ENCODE results near the gene IFT122. TPM values are rescaled to one million over a fixed set of nuclear protein-coding genes. Genes with fewer than 3 reads are reported as not detected.

IFT122 gene
- polyA plus RNA-seq, 4 donors = 34.7 to 64.7 (median 57.9) TPM

- DNase-seq (ENCODE audit: low read depth in 4 of 4, low spot score in 2 of 4) = no peak
These were observed 703 bp upstream of the IFT122 start for GRCh38 chr3:129439226-129439816.

GRCh38 chr3:129440618-129441190 is 680 bp downstream of the IFT122 start:
- DNase-seq (ENCODE audit: low read depth in 4 of 4, low spot score in 2 of 4) = no peak

- DNase-seq (ENCODE audit: low read depth in 4 of 4, low spot score in 2 of 4) = no peak
These were observed 1.2 kb downstream of the IFT122 start for GRCh38 chr3:129441215-129441614.

- no peak for DNase-seq (ENCODE audit: low read depth in 4 of 4, low spot score in 2 of 4)
These were observed 1.8 kb downstream of the IFT122 start for GRCh38 chr3:129441782-129442181.

- no peak for DNase-seq (ENCODE audit: low read depth in 4 of 4, low spot score in 2 of 4)
These were observed 2.5 kb downstream of the IFT122 start for GRCh38 chr3:129442486-129442885.

GRCh38 chr3:129442947-129443346 is 2.9 kb downstream of the IFT122 start:
- no peak for DNase-seq (ENCODE audit: low read depth in 4 of 4, low spot score in 2 of 4)

GRCh38 chr3:129445471-129445870 is 5.4 kb downstream of the IFT122 start:
- no peak for DNase-seq (ENCODE audit: low read depth in 4 of 4, low spot score in 2 of 4)

GRCh38 chr3:129446926-129447325 is 6.9 kb downstream of the IFT122 start:
- DNase-seq (ENCODE audit: low read depth in 4 of 4, low spot score in 2 of 4) = no peak

GRCh38 chr3:129448186-129448895 is 8.3 kb downstream of the IFT122 start:
- DNase-seq (ENCODE audit: low read depth in 4 of 4, low spot score in 2 of 4) = no peak

GRCh38 chr3:129449279-129450115 is 9.5 kb downstream of the IFT122 start:
- no peak for DNase-seq (ENCODE audit: low read depth in 4 of 4, low spot score in 2 of 4)

GRCh38 chr3:129453732-129454131 is 13.7 kb downstream of the IFT122 start:
- DNase-seq (ENCODE audit: low read depth in 4 of 4, low spot score in 2 of 4) = no peak

- DNase-seq (ENCODE audit: low read depth in 4 of 4, low spot score in 2 of 4) = no peak
These were observed 20.1 kb downstream of the IFT122 start for GRCh38 chr3:129460155-129460554.

GRCh38 chr3:129460572-129460971 is 20.5 kb downstream of the IFT122 start:
- DNase-seq (ENCODE audit: low read depth in 4 of 4, low spot score in 2 of 4) = no peak

- DNase-seq (ENCODE audit: low read depth in 4 of 4, low spot score in 2 of 4) = no peak
These were observed 21.0 kb downstream of the IFT122 start for GRCh38 chr3:129461022-129461421.

- DNase-seq (ENCODE audit: low read depth in 4 of 4, low spot score in 2 of 4) = no peak
These were observed 21.6 kb downstream of the IFT122 start for GRCh38 chr3:129461461-129462146.

GRCh38 chr3:129462361-129462968 is 22.4 kb downstream of the IFT122 start:
- no peak for DNase-seq (ENCODE audit: low read depth in 4 of 4, low spot score in 2 of 4)

- no peak for DNase-seq (ENCODE audit: low read depth in 4 of 4, low spot score in 2 of 4)
These were observed 23.1 kb downstream of the IFT122 start for GRCh38 chr3:129463094-129463493.

- no peak for DNase-seq (ENCODE audit: low read depth in 4 of 4, low spot score in 2 of 4)
These were observed 23.7 kb downstream of the IFT122 start for GRCh38 chr3:129463716-129464115.

GRCh38 chr3:129467932-129468331 is 27.9 kb downstream of the IFT122 start:
- no peak for DNase-seq (ENCODE audit: low read depth in 4 of 4, low spot score in 2 of 4)

GRCh38 chr3:129469026-129469425 is 29.0 kb downstream of the IFT122 start:
- no peak for DNase-seq (ENCODE audit: low read depth in 4 of 4, low spot score in 2 of 4)

Data from left renal cortex interstitium (tissue), 4 donors.